Activated CD8-positive, alpha-beta T cell treated with anti-CD3 and anti-CD28 coated beads for 36 hours (primary cell): ENCODE results near the gene LRRC37A3. TPM values are rescaled to one million over a fixed set of nuclear protein-coding genes. Genes with fewer than 3 reads are reported as not detected.
"Not testable (repeated sequence)": the region's sequence is repeated elsewhere in the genome, so short reads cannot be mapped to it uniquely, and the experiment has no call there.

Source experiments
- ATAC-seq: fragments of 200-7000 bp; cut with Tn5 transposase; one replicate; pipeline ENCODE4 v1.10.0; 2021; ENCODE audit warnings: mild to moderate bottlenecking, moderate library complexity
- CTCF ChIA-PET: fragments of 350-600 bp; sonication (Branson Sonifier 250); formaldehyde crosslinking; loops from one replicate; lab custom pipeline; 2021; ENCODE audit warnings: antibody characterized with exemption; lab: Charles Lee
- POLR2A ChIA-PET: fragments of 350-600 bp; sonication (Branson Sonifier 250); formaldehyde crosslinking; loops from one replicate; lab custom pipeline; 2021; ENCODE audit warnings: antibody characterized with exemption; lab: Charles Lee
- DNase-seq: peaks from one replicate; pipeline ENCODE4 v3.0.0-alpha.2; 2020
- H3K27ac Mint-ChIP-seq: one replicate; pipeline ENCODE4 v1.8.0; 2021; ENCODE audit warnings: mild to moderate bottlenecking, mixed read lengths
- H3K27me3 Mint-ChIP-seq: one replicate; pipeline ENCODE4 v1.8.0; 2021; ENCODE audit warnings: mixed read lengths
- H3K36me3 Mint-ChIP-seq: one replicate; pipeline ENCODE4 v1.8.0; 2021; ENCODE audit warnings: low read depth, mixed read lengths
- H3K4me1 Mint-ChIP-seq: one replicate; pipeline ENCODE4 v1.8.0; 2021; ENCODE audit warnings: low read depth, mixed read lengths
- H3K4me3 Mint-ChIP-seq: one replicate; pipeline ENCODE4 v1.8.0; 2021; ENCODE audit warnings: mild to moderate bottlenecking, moderate library complexity, mixed read lengths
- H3K9me3 Mint-ChIP-seq: one replicate; pipeline ENCODE4 v1.8.0; 2021; ENCODE audit warnings: mixed read lengths
- intact Hi-C: fragments of 100-400 bp; cut with micrococcal nuclease; formaldehyde crosslinking; loops from one replicate; pipeline ENCODE4 v1.10.0; 2022
- total RNA-seq, 2 experiments: library from RNA; stranded (reverse); gene quantifications; one replicate each; pipeline ENCODE4 v1.2.3, GENCODE V29; 2021
- TF ChIP-seq, protein P1 (sequence below): fragments of 200-600 bp; IDR thresholded peaks from one replicate; pipeline ENCODE4 v1.8.0; 2022; ENCODE audit warnings: antibody characterized with exemption, mild to moderate bottlenecking

LRRC37A3 gene
- total RNA-seq, 2 experiments from 2014 or later, result 4.3 to 4.8 TPM

DNA sequence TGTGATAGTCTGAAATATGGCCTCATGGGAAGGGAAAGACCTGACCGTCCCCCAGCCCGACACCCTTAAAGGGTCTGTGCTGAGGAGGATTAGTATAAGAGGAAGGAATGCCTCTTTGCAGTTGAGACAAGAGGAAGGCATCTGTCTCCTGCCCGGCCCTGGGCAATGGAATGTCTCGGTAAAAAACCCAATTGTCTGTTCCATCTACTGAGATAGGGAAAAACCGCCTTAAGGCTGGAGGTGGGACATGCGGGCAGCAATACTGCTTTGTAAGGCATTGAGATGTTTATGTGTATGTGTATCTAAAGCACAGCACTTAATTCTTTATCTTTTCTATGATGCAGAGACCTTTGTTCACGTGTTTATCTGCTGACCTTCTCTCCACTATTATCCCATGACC, 11.1 kb upstream of the LRRC37A3 start:
- POLR2A ChIA-PET, ATAC-seq, H3K27ac Mint-ChIP-seq, H3K9me3 Mint-ChIP-seq, CTCF ChIA-PET, H3K4me3 Mint-ChIP-seq, H3K27me3 Mint-ChIP-seq, intact Hi-C loops, DNase-seq, H3K36me3 Mint-ChIP-seq: not testable (repeated sequence)
- H3K4me1 Mint-ChIP-seq, result peaks cover 33% of the 10 kb centered on the region

DNA sequence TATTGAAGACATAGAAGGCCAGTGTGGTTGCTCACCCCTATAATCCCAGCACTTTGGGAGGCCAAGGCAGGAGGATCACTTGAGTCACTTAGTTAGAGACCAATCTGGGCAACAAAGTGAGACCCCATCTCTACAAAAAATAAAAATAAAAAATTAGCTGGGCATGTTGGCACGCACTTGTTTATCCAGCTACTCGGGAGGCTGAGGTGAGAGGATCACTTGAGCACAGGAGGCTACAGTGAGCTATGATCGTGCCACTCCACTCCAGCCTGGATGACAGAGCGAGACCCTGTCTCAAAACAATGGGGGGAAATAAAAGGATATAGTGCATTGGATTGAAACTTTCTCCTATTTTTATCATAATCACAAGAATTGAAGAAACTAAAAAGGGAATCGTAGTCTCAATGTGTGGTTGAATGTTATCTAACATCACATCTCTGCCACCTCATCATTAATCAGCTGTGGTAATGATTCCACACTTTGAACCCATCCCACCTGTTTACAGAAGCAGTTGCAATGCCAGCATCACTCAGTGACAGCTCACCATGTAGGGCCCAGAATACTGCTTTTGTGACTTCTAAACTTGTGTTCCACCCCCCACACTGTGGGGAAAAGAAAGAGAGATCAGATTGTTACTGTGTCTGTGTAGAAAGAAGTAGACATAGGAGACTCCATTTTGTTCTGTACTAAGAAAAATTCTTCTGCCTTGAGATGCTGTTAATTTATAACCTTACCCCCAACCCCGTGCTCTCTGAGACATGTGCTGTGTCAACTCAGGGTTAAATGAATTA, 10.3 kb upstream of the LRRC37A3 start:
- peaks cover 33% of the 10 kb centered on the region for H3K4me1 Mint-ChIP-seq
- POLR2A ChIA-PET, H3K9me3 Mint-ChIP-seq, H3K36me3 Mint-ChIP-seq, intact Hi-C loops, H3K27me3 Mint-ChIP-seq, H3K4me3 Mint-ChIP-seq, H3K27ac Mint-ChIP-seq: not testable (repeated sequence)
- CTCF ChIA-PET, result interaction anchor here (0.7 to 0.9 kb wide), 2 partner anchors 9 to 10 kb away, joined by 3 to 4 read pairs; partner anchors contain the start of gene LRRC37A3
- ATAC-seq (peak; percentile 78), DNase-seq (peak; percentile 48)

DNA sequence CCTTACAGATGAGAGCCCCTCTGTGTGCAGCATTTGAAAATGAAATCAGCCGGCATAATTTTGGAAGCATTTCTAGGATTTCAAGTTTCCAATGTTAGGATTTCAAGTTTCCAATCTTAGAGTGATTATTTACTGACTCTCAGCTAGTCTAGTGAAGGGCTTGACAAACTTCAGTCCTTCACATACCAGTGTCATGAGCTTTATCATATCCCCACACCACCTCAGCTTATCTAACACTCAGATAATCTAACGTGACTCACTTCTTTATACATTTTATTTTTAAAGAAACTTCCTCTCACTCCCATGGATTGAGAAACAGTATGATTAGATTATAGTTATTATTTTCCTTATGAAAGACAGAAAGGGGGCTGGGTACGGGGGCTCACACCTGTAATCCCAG, 9.4 kb upstream of the LRRC37A3 start:
- H3K27ac Mint-ChIP-seq, DNase-seq, H3K9me3 Mint-ChIP-seq, POLR2A ChIA-PET, intact Hi-C loops, H3K4me3 Mint-ChIP-seq, H3K27me3 Mint-ChIP-seq, ATAC-seq, H3K36me3 Mint-ChIP-seq: not testable (repeated sequence)
- CTCF ChIA-PET, result interaction anchor here (1.0 to 1.7 kb wide), 2 partner anchors 33 to 172 kb away, joined by 3 to 5 read pairs; no protein-coding TSS in a partner anchor
- H3K4me1 Mint-ChIP-seq, result peaks cover 33% of the 10 kb centered on the region

DNA sequence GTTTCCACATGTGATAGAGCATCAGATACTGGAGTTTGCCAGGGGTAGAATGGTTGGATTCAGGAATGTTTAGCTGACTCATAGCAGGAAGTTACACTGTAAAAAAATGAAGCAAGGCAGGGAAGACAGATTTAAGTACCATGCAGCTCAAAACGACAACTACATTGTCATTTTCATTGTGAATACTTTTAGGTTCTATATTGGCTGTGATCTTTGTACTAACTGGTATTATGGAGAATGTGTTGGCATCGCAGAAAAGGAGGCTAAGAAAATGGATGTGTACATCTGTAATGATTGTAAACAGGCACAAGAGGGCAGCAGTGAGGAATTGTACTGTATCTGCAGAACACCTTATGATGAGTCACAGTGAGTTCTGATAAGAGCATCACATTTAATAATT, 8.2 kb upstream of the LRRC37A3 start:
- POLR2A ChIA-PET, H3K9me3 Mint-ChIP-seq, H3K36me3 Mint-ChIP-seq, intact Hi-C loops, H3K4me3 Mint-ChIP-seq, H3K27me3 Mint-ChIP-seq, H3K27ac Mint-ChIP-seq: not testable (repeated sequence)
- TF ChIP-seq, protein P1, sequence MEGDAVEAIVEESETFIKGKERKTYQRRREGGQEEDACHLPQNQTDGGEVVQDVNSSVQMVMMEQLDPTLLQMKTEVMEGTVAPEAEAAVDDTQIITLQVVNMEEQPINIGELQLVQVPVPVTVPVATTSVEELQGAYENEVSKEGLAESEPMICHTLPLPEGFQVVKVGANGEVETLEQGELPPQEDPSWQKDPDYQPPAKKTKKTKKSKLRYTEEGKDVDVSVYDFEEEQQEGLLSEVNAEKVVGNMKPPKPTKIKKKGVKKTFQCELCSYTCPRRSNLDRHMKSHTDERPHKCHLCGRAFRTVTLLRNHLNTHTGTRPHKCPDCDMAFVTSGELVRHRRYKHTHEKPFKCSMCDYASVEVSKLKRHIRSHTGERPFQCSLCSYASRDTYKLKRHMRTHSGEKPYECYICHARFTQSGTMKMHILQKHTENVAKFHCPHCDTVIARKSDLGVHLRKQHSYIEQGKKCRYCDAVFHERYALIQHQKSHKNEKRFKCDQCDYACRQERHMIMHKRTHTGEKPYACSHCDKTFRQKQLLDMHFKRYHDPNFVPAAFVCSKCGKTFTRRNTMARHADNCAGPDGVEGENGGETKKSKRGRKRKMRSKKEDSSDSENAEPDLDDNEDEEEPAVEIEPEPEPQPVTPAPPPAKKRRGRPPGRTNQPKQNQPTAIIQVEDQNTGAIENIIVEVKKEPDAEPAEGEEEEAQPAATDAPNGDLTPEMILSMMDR, result peak; percentile 60
- CTCF ChIA-PET, result interaction anchor here (0.6 to 1.7 kb wide), 8 partner anchors 11 to 209 kb away, joined by 3 to 6 read pairs (median 4); partner anchors contain the start of gene RGS9
- ATAC-seq, result peak; percentile 96
- H3K4me1 Mint-ChIP-seq, result peaks cover 33% of the 10 kb centered on the region
- peak; percentile 73 for DNase-seq

DNA sequence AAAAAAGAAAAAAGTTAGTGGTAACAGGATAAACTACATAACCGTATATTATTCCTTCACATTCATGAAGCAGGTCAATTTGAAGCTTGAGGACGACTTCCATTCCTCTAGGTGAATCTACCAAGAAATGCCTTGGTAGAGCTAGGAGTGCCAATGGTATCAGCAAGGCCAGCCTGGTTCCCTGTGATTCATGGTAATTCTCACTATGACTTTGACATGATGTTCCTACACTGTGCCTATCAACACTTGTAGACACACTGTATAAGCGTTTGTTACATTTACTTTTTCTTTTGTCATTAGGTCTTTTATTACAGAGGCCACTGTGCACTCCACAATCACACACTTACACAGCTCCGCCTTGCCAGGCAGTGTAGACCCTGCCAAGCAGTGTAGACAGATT, 7.2 kb upstream of the LRRC37A3 start:
- H3K9me3 Mint-ChIP-seq, H3K27me3 Mint-ChIP-seq, DNase-seq, H3K4me3 Mint-ChIP-seq, POLR2A ChIA-PET, ATAC-seq, H3K36me3 Mint-ChIP-seq, intact Hi-C loops: not testable (repeated sequence)
- CTCF ChIA-PET, result interaction anchor here (1.3 kb wide), 1 partner anchor 14 kb away, joined by 6 read pairs; no protein-coding TSS in a partner anchor
- Mint-ChIP-seq H3K4me1 (peaks cover 33% of the 10 kb centered on the region), H3K27ac (peak overlapping the region; percentile 5)

DNA sequence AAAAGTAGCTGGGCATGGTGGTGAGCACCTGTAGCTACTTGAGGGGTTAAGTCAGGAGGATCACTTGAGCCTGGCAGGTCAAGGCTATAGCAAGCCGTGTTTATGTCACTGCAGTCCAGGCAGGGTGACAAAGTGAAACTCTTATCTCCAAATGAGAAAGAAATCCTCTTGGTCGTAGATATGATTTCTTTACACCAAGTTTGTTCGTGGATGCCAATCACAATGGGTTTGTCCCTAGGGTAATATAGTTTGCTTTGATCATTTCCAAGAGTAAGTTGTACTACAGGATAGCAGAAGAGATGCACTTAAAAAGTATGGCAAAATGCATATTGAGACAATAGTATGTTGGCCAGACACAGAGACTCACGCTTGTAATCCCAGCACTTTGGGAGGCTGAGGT, 6.0 kb upstream of the LRRC37A3 start:
- CTCF ChIA-PET, intact Hi-C loops, H3K9me3 Mint-ChIP-seq, H3K27me3 Mint-ChIP-seq, POLR2A ChIA-PET, DNase-seq, ATAC-seq, H3K27ac Mint-ChIP-seq, H3K36me3 Mint-ChIP-seq, H3K4me3 Mint-ChIP-seq: not testable (repeated sequence)
- peaks cover 24% of the 10 kb centered on the region for H3K4me1 Mint-ChIP-seq

DNA sequence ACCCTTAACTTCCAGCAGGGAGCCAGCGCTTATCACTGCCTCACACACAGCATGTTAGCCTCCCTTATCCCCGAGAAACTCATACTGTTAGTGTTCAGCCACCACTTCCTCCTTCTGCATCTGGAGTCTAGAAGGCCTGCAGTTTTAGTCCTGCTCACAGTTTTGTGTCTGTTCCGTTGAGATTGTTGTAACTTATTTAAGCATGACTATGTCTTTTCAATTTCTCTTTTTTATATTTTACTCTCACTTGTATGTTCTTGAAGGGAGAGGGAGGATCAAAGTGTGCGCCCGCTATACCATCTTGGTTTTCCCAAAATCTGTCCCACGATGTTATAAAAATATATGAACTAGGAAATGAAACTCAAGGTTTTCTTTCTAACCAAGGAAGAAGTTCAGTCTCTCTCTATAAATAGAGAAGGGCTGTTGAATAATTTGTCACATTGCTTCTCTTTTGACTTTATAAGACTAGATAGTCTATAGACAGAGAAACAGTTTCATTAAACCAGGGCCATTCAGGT, 3.8 kb upstream of the LRRC37A3 start:
- H3K27me3 Mint-ChIP-seq, H3K9me3 Mint-ChIP-seq, H3K4me3 Mint-ChIP-seq, H3K27ac Mint-ChIP-seq, ATAC-seq, H3K36me3 Mint-ChIP-seq, POLR2A ChIA-PET, DNase-seq, CTCF ChIA-PET, intact Hi-C loops, H3K4me1 Mint-ChIP-seq: not testable (repeated sequence)
